NCI-H187 treated with DMSO at 0.1 percent for 48 hours (cell line): ENCODE results near the gene PRKG1.

Source experiments
- DNase-seq: peaks from one replicate; lab custom pipeline; 2025; lab: John Stamatoyannopoulos, UW

PRKG1 gene

DNA sequence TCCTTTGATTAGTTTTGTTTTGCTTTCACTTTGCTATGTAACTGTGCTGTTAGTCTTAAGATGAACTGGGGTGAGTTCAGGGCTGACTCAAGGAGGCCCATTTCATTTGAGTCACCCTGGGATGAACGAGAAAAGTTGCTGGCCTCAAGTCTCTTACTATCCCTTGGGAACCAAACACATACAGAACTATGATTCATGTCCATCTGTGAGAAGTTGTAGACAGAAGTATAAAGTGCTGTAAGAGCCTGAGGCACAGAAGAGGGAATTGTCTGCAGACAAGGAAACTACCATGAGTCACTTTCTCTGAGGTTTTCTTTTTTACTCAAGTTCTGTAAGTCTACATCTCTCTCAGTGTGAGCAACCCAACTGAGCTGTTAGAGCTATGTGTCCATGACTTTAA, 805.0 kb downstream of the PRKG1 start:
- DNase-seq: no peak

- no peak for DNase-seq
Measured at GRCh38 chr10:51881213-51881612, 806.9 kb downstream of the PRKG1 start.

- DNase-seq: no peak
Measured at GRCh38 chr10:51886438-51887068, 812.3 kb downstream of the PRKG1 start.

GRCh38 chr10:51888263-51888662, 814.0 kb downstream of the PRKG1 start:
- no peak for DNase-seq

- no peak for DNase-seq
Measured at GRCh38 chr10:51892313-51892712, 818.0 kb downstream of the PRKG1 start.

DNA sequence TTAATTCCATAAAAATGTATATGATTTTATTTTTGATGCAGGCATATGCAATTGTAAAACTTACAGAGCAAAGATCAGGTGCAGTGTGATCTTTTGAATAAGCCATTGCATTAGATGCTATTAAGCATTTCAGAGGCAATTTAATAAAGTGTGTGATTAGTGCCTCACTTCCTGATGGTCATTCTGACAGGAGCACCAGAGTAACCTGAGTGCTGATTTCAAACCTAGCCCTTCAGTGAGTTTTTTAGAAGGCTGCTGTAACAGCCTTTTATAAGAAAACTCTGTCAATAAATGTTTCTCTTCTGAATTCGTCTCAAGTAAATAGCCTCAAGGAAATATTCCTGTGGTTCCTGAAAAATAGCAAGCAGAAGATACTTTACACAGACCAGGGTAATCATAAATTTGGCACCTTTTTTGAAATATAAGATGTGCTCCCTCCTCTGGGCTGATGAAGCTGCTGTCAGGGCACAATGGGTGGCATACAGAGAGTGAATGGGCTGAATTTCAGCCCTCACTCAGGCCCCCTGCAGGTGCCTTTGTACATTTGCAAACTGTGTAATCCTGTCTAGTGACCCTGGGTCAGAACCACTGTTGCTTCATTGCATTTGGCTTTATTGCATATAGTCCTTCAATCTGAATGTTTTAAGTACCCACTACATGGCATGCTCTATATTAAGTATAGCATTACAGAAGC, 818.8 kb downstream of the PRKG1 start:
- no peak for DNase-seq

GRCh38 chr10:51894771-51895578, 820.7 kb downstream of the PRKG1 start:
- DNase-seq: no peak

- DNase-seq: no peak
Measured at GRCh38 chr10:51896849-51897248, 822.6 kb downstream of the PRKG1 start.

GRCh38 chr10:51897560-51897959, 823.3 kb downstream of the PRKG1 start:
- no peak for DNase-seq

DNA sequence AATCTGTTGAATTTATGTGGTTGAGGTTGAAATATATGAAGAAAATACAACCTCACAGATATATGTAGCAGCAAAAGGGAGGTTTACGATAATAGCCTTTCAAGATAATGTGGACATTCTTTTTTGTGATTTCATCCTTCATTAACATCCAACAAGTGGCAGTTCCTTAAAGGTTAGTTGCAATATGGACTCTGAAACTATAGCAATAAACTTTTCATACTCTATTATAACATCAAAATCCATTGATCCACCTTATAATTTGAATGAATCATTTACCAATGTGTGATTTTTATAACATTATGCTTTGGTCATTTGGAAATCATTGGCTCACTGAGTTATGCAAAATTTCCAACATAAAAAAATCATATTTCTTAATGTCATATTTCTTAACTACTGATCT, 825.9 kb downstream of the PRKG1 start:
- no peak for DNase-seq

GRCh38 chr10:51903675-51904074, 829.4 kb downstream of the PRKG1 start:
- DNase-seq: no peak

DNA sequence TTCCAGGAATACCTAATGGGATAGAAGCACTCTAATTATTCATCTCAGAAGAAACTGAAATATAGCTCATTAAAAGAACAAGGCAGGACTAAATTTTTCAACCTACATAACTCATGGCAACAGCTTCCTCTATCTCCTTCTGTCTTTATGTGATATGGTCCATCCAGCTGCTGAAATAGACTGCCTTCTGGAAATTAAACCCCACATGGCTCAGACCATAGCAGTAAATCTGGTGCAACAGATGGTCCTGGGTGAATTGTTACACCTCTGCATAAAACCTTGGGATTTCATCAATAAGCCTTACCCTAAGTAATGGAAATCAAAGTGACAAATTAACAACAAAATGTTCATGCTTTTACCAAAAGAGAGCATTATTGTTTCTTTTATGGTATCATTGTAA, 830.7 kb downstream of the PRKG1 start:
- DNase-seq: no peak

DNA sequence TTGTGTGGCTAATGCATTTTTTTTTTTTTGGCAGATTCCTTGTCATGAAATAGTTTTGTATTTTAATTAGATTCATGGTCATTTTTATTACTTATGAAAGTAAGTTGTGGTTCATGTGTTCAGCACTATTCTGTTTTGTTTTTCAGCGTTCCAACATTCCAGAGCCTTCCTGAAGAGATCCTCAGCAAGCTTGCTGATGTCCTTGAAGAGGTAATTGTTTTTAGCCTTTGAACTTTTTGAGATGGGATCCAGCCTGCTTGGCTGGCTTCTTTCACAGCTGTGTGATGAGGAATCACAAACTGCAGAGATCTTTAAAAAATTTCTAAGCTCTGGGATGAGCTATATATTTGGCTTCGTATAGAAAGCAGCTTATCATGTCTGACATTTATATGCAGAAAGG, 833.1 kb downstream of the PRKG1 start:
- DNase-seq: no peak

- DNase-seq: no peak
Measured at GRCh38 chr10:51910189-51910588, 835.9 kb downstream of the PRKG1 start.

DNA sequence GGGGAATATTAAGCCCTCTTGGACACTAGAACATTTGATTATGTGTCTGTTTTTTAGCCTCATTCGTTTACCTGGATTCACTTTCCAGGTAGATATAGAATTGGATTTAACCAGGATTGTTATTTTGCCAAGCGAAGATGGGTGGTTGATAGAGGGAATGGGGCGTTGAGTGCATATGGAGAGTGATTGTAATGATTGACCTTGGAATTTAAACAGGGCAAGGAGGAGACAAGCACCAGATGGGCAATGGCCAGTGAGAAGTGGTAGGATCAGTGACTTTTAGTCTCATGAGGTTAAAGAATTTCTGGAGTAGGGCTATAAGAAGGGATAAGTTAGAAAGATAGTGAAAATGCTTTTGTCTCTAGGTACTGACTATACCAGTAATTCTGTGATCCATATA, 836.3 kb downstream of the PRKG1 start:
- DNase-seq: no peak

DNA sequence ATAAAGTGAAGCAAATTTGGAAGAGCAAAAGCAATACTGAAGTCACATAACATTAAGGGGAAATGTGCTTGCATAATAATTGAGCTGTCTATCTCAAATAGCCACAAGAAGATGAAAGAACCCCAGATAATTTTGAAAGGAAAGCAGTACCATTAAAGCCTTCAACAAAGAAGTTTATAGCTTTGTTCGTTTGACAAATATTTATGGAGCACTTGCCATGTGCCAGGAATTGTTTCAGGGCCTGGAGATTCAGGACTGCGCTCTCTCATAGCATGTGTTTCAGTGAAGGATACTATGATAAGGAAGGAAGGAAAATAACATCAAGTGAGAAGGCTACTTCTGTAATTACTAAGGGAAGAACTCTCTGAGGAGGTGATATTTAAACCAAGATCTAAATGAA, 837.4 kb downstream of the PRKG1 start:
- no peak for DNase-seq

GRCh38 chr10:51915031-51915542, 840.8 kb downstream of the PRKG1 start:
- DNase-seq: no peak

DNA sequence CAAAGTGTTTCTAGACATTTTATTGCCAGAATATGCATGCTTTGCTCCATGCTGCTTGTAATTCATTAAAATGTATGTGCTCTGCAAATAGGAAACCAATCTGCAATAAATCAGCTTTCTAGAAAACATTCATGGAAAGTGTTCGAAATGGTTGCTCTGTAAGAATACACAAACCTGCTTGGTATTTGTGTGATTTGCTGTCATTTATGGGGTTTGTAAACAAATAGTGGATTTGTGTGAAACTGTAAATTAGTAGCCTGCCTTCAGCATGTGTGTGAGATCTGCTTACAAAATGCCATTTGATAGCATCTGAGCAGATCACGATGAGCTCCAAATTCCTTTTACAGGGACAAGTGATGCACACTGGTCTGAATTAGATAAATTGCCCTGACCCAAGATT, 844.2 kb downstream of the PRKG1 start:
- DNase-seq: no peak

GRCh38 chr10:51918884-51919325, 844.6 kb downstream of the PRKG1 start:
- DNase-seq: no peak

DNA sequence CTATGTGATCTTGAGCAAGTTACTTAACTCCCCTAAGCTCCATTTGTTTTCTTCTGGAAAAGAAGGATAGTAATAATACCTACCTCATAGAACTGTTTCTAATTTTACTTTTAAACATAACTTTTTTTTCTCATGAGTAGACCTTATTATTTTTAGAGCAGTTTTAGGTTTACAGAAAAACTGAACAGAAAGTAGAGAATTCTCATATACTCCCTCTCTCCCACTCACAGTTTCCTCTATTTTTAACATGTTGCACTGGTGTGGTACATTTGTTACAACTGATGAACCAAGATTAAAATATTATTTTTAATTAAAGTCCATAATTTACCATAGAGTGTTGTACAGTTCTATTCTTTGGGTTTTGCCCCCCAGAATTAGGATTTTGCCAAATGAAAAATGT, 846.4 kb downstream of the PRKG1 start:
- DNase-seq: no peak

DNA sequence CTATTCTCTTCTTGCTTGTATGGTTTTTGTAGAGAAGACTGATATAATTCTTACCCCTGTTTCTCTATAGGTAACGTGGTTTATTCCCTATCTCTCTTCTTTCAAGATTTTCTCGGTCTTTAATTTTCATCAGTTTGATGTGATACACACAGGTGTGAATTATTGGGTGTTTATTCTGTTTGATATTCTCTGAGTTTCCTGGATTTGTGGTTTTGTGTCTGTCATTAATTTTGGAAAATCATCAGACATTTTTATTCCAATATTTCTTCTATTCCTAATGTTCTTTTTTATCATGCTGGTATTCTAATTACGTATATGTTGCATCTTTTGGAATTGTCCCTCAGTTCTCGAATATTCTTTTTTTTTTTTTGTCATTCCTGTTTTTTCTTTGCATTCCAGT, 850.1 kb downstream of the PRKG1 start:
- DNase-seq: no peak

DNA sequence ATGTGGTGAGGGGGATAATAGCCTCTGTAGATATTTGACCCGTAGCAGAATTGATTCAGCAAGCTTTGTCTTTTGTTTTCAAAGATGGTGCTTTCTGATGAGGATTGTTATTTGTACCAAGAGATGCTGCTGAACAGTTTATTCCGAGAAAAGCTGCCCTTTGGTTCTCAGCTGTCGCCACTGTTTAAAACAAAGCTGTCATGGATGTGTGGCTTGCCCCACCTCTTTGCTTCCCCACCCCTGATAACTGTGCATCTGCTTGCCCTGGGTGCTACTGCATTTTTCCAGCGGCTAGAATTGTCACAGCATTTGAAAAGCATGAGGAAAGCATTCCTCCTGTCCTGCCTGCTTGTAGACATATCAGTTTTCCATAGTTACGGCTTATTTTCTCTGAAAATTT, 852.0 kb downstream of the PRKG1 start:
- no peak for DNase-seq

- DNase-seq: no peak
Measured at GRCh38 chr10:51928162-51928561, 853.9 kb downstream of the PRKG1 start.
